GM12873 (cell line): ENCODE measurements around the gene JKAMP.

ENCODE experiments used
- TF ChIP-seq, protein P1 (sequence below): IDR thresholded peaks from 2 replicates; pipeline ENCODE4 v1.5.1; 2012; ENCODE audit warnings: low read depth, mild to moderate bottlenecking, moderate library complexity, low read length, control low read depth; ENCODE audit not compliant: insufficient read depth; ENCODE audit errors: missing control alignments

Gene JKAMP, protein sequence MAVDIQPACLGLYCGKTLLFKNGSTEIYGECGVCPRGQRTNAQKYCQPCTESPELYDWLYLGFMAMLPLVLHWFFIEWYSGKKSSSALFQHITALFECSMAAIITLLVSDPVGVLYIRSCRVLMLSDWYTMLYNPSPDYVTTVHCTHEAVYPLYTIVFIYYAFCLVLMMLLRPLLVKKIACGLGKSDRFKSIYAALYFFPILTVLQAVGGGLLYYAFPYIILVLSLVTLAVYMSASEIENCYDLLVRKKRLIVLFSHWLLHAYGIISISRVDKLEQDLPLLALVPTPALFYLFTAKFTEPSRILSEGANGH

DNA sequence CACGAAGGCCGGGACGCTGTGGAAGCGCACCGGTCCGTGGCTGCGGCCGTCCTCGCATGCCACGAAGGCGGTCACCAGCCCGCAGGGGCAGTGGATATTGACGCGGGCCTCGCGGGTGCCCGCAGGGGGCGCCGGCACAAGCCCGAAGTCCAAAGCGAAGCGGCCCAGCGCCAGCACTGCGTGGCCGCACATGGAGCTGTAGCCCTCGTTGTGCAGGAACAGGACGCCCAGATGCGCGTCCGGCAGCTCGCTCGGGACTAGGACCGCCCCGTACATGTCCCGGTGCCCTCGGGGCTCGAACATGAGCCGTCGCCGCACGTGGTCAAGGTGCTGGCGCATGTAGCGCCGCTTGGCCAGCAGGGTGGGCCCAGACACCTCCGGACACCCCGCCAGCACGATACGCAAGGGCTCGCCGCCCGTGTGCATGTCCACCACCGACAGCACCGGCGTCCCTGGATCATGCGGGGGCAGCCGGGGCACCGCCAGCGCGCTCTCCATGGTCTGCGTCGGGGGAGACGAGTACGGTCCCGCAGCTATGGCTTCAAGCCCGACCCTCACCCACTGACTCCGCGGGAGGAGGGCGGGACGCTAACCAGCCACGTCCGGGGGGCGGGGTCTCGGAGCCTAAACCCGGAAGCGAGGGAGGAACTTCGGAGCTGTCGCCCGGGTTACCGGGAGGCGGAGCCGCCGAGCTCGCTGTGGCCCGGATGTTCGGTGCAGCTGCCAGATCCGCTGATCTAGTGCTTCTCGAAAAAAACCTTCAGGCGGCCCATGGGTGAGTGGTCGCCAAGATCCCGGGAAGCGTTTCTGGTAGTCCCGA, at the start of gene JKAMP, which contains the start of gene L3HYPDH:
Gene JKAMP, plus strand, starts transcription at position 699 of the 820 bp plus-strand sequence. Its CDS starts 73 bp downstream, at position 772.
Gene L3HYPDH, minus strand, starts transcription at position 590 of the 820 bp plus-strand sequence. Its CDS starts 92 bp downstream, at position 498.
- TF ChIP-seq, protein P1, sequence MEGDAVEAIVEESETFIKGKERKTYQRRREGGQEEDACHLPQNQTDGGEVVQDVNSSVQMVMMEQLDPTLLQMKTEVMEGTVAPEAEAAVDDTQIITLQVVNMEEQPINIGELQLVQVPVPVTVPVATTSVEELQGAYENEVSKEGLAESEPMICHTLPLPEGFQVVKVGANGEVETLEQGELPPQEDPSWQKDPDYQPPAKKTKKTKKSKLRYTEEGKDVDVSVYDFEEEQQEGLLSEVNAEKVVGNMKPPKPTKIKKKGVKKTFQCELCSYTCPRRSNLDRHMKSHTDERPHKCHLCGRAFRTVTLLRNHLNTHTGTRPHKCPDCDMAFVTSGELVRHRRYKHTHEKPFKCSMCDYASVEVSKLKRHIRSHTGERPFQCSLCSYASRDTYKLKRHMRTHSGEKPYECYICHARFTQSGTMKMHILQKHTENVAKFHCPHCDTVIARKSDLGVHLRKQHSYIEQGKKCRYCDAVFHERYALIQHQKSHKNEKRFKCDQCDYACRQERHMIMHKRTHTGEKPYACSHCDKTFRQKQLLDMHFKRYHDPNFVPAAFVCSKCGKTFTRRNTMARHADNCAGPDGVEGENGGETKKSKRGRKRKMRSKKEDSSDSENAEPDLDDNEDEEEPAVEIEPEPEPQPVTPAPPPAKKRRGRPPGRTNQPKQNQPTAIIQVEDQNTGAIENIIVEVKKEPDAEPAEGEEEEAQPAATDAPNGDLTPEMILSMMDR: peak; percentile 71

DNA sequence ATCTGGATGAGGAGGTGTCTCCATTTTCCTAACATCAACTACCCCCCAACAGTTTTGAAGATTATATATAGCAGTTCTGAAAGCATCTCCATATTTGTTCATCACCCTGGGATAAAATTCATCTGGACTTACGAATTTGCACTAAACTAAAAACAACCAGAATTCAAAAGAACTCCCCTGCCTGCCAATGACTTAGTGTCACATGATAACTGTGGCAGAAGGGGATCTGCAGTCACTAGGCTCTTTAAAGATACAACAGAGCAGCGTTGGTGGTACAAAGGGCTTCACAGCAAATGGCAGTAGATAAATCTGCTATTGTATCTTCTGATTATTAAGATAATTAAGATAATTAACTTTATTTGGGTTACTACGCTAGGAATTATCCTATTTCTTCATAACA, 49.2 kb upstream of the JKAMP start:
- TF ChIP-seq, protein P1: no peak

DNA sequence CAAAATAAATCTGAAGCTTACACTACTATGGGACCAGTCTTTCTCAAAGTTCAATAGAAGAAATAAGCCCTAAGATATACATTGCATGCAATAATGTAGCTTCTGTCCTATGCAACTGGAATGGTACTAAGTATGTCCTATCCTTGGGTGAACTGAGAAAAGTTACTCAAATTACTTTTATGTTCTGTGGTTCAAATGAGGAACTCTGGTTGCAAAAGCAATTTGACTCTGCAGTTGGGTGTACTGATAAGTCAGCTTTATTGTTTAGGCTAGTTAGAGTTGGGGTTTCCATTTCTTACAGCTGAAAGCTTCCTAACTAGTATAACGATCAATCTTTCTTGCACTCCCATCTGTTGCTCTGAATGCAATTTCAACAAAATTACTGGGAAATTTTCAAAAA, 48.3 kb upstream of the JKAMP start:
- TF ChIP-seq, protein P1: no peak

DNA sequence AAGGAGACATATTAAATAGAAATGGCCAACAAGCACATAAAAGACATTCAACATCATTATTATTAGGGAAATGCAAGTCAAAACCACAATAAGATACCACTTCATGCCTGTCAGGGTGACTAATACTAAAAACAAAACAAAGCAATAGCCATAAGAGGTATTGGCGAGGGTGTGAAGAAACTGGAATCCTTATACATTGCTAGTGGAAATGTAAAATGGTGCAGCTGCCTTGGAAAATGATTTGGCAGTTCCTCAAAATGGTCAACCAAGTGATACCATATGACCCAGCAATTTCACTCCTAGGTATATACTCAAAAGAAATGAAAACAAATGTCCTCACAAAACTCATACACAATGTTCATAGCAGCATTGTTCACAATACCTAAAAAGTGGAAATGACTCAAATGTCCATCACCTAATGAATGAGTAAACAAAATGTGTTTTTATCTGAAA, 46.1 kb upstream of the JKAMP start:
- TF ChIP-seq, protein P1: no peak

DNA sequence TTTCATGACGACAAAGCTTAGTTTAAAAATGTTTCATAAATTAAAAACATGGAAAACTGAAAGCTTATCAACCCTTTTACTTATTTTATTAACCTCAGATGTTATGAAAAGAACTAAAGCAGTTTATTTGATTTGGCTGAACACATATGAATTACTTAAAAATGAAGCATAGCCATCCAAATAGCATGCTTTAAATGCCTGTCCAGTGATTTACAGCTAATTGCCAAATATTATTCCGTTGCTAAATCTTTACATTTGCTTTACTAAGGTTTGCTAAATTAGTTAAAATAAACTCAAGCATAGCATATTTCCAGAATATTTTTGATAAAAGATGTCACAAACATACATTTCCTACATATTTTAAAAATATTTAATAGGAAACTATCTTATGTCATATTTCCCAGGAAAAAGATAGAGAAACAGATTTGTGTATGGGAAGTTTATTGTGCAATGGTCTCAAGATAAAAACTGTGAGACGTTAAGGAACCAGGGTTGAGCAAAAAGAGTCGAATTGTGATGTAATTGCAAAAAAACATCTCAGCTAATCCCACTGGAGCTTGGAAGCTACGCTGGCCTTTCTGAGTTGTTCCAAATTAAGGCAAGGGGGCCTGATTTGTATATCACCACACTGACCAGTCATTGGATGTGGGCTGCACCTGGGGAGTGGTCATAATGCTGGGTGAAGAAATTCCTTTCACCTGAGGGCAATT, 44.9 kb upstream of the JKAMP start:
- TF ChIP-seq, protein P1: no peak

DNA sequence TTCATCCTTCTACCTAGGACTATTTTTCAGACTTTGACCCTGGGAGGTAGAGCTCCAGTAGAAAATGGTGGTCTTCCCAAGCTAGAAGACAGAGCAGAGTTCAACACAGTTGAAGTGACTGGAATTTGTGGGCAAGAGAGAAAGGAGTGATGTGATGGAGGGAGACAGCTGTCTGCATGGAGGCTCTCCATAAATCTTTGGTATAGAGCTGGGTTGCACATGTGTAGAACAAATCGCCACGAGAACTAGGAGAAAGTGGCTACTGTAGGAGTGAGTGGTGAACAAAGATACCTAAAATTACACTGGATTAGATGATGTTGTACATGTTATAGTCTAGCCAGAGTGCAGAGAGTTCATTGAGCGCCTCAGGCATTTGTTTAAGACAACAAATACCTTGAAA, 33.6 kb upstream of the JKAMP start:
- TF ChIP-seq, protein P1: no peak

DNA sequence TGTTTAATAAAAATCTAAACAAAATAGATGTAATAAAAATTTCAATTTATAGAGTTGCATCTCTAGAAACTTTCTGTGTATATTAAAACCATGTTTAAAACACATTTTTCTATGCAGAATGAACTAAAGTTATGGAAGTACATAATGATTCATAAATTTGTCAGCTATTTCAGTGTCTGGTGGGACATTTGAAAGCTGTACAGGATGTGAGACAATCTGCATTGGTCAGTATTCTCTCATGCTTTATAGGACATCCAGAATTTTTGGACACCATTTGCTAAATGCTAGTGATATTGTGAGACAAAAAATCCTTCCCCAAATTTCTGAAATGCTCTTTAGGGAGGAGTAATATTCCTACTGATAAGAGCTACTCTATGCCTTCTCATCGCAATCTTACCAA, 32.5 kb upstream of the JKAMP start:
- TF ChIP-seq, protein P1: no peak
